Activated gamma-delta T cell treated with Interleukin-2 at 50 U/mL for 16 hours (primary cell): ENCODE data around the gene MTM1.

Experiments
- DNase-seq: peaks from one replicate; pipeline ENCODE4 v3.0.0-alpha.2; 2020

MTM1 gene

DNA sequence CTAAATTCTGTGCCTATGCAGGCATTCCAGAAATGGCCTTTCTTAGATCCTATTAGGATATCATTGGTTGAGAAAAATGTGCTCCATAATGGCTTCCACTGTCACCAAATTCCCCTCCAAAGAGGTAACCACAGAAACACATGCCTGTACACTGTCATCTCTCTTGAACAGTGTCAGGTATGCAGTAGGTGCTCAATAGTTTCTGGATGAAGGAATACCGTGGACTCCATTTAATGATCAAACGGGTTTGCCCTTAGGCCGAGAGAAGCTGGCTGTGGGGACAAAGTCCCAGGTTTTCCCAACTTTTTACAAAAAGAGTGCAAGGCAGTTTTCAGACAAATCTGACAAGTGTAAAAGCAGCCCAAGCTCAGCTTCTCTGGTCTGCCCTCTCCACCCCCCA lies 16.5 kb upstream of the MTM1 start:
- DNase-seq: no peak

DNA sequence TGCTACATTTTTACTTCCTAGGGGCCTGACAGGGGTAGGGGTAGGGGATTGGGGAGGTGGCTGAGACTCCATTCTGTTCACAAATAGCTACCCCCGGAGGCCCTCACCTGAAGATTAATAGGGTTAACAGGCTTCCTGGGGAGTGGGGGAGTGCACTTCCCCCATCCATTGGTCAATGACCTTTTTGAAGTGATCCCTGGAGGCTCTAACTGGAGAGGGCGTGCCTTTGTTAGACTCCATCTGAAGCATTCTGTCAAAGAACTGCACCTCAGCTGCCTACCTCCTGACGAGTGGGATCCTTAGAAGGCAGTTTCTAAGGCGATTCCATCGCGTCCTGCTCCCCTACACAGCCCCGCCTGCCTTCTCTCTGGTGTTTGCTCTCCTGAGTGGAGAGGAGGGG lies 10.0 kb upstream of the MTM1 start:
- DNase-seq: no peak

DNA sequence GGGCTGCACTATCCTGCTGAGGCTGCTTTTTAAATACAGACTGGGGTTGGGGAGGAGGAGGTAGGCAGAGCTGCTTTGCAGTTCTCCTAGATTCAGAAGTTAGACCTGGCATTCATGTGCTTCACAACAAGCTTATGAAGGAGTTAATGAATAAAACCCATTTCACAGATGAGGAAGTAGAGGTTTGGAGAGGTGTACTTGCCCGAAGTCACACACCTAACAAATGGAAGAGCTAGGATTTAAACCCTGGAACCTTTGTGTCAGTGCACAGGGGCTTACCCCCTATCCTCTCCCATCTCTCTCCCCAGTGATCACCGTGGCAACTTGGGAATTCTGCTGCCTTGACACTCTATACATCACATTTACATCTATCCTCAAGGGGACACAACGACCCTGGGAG lies 3.6 kb upstream of the MTM1 start:
- DNase-seq: no peak

DNA sequence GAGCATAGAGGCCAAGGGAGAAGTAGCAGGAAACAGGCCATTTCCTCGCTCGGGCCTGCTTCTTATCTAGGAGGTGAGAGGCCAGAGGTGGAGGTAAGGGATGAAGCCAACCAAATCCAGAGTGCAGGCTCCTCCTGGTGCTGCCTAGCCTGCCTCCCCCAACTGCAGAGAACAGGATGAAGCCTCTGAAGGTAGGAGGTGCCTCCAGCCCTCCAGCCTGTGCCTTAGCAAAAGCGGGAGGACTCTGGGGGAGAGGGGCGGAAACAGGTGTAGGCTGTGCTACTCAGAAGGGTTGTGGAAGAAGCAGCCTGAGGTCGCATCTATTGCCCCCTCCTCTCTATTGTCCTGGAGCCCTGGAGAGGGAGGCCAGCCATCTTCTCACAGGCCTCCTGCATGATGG lies 2.9 kb upstream of the MTM1 start:
- no peak for DNase-seq

DNA sequence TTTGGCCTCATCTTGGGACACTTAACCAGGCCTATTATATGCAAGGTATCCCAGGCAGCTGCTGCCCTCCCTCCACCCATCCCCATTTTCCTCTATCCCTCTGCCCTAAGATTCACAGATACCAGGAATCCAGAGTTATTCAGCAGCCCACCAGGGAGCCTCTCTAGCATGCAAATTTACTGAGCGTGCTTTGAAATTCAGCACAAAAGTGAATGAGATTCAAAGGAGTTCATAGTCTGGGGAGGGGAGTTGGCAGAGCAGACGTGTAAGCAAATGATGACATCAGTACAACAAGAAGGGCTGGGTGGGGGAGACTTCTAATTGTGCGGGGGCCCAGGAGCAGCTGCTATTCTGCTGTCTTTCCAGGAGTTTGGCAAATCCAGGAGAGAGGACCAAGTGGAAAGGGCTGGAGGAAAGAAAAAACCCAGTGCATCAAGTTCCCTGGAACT lies 1.7 kb upstream of the MTM1 start:
- no peak for DNase-seq

DNA sequence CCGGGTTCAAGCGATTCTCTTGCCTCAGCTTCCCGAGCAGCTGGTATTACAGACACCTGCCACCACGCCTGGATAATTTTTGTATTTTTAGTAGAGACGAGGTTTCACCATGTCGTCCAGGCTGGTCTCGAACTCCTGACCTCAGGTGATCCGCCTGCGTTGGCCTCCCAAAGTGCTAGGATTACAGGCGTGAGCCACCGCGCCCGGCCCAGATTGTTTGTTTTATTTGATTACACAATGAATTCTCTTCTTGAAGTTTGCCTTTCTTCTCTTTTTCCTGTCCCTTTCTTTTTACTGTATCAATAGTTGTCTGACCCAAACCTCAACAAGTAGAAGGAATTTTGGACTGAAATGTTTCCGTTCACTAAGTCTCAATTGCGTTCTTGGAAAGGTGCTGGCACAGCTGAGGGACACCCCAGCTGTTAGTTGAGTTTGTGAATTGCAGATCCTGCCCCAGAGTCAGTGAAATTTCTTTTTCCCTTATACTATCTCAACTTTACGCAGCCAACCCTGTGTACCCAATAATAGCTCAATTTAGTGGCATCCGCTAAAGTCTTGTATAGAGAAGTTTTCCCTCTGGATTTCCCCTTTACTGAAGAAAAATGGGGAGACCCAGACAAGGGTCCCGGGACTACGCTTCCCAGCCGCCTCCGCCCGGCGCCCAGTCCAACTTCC lies 639 bp upstream of the MTM1 start:
- no peak for DNase-seq

DNA sequence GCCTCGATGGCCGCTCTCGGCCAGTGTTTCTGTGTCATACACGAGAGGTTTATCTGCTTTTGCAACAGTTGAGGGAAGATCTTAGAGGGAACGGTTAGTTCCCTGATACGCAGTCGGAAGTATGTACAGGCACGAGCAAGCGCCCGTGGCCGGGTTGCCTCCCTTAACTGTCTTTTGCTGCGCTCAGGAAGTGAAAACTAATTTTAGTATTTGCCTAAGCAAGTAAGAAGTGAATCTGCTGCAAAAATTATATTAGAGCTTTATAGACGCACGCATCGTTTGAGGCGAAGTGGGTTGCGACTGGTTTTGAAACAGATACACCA lies 695 bp downstream of the MTM1 start:
- peak; percentile 23 for DNase-seq

DNA sequence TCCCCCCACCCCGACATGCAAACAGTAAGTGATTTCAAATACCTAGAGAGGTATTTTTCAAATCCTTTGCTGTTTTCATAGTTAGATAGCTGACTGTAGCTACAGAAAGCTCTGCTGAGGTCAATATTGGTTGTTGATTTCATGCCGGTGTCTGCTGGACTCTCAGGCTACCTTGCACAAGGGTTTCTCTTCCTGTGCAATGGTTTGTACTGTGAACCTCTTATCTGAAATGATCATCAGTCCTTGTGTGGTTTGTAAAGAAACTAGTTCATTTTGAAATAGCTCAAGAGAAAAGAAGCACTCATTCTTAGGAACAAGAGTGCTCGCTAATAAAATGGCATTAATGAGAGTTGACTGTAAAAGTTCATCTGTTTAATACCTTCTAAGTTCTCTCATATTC lies 2.1 kb downstream of the MTM1 start:
- no peak for DNase-seq

DNA sequence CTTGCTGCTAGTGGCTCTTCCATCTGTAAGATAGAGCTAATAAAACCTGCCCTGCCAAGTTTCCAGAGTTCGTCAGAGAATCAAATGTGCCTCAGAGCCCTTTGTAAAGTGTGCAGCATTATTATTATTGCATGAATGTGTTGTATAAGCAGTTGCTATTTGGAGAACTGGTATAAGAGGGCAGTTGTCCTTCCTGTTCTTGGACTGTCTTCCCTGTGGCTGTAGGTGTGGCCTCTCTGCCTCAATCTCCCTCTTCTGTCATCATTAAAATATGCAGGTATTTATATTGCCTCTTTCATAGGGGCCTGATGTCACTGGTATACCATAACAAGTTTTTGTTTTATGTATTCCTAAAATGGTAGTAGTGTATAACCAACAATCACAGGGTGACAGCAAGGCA lies 3.8 kb downstream of the MTM1 start:
- DNase-seq: no peak

DNA sequence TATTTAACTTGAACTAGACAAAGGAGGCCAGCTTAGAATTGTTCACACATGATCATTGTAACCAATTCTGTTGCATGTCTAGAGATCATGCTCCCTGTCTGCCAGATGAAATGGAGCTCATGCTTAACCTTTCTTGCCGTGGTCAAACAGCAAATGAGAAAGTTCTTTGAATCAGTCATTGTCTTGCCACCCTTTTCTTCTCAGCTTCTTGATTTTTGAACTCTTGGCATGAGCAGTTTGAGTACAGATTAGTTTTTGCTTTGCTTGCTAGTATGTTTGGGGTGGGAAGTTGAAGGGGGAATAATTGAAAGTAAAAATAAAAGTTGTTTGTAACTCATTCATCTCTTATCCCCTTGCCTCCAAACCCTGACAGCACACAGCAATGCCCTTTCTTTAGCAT lies 4.7 kb downstream of the MTM1 start:
- DNase-seq: no peak

DNA sequence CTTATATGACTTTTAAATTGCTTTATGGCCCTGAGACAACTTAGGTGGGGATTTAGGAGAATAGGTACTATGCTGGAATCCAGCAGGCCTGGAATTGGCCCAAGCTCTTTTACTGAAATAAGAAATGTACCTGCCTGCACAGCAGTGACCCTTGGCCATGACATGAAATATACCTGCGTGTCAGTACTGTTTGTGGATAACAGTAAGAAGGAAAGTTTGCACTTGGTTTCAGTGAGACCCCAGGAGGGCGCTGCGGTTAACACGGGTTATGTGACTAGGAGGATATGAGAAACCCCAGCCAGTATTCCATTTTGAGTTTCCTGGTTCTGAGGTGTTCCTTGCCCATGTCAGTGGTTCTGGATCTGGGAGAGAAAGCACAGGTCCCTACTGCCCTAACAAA lies 5.3 kb downstream of the MTM1 start:
- DNase-seq: peak; percentile 9

DNA sequence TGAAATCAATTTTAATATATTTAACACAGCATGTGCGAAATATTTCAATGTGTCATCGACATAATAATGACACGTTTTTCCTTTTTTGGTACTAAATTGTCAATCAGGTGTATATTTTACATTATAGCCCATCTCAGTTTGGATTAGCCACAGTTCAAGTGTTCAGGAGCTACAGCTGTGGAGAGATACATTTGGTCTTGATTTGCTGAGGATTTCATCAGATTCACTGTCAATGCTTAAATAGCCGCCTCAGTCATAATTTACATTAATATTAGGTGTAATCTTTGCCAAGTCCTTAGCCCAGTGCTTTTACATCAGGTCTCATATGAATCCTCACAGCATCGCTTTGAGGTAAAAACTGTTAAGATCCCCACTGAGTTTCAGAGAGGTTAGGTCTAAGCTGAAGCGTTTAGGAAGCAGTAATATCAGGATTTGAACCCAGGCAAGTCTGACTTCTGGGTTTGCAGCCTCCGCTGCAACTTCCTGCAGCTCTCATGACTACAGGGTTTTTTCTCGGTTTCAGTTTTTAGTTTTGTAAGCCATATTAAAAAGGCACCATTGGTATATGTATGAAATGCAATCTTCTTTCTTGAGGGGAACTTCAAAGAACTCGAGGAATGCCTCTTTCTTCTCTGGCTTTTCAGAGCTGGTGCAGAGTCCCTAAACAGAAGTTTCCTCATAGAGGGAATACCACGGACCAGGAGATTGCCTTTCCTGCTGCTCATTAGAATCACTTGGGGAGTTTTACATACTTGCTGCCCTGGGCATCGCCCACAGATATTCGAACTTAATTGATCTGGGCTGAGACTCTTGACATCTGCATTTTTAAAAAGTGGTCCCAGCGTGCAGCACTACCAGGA lies 6.4 kb downstream of the MTM1 start:
- DNase-seq: no peak

DNA sequence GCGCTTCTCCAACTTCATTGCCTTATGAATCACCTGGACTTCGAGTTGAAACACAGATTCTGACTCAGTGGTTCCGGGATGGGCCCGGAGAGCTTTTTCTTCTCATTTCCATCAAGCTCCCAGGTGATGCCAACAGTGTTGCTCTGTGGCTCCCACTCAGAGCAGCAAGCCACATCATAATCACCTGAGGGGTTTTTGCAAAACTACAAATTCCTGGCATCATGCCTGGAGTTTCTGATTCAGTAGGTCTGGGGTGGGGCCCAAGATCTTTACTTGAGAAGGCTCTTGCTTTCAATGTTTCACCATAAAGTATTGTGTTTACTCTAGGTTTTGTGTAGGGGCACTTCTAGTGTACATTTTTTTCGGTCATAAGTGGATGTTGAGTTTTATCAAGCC lies 7.0 kb downstream of the MTM1 start:
- DNase-seq: peak; percentile 6

DNA sequence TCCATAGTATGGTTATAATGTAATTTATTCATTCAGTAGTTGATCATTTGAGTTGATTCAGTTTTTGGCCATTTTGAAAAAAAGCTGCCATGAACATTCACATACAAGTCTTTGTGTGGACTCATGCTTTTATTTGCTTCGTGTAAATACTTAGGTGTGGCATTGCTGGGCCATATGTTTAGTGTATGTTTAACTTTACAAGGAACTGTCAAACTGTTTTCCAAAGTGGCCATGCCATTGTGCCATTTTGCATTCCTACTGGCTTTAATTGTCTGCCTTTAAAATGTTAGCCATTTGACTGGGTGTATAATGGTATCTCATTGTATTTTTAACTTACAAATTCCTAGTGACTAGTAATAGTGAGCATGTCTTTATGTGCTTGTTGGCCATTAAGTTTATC lies 8.8 kb downstream of the MTM1 start:
- DNase-seq: no peak

DNA sequence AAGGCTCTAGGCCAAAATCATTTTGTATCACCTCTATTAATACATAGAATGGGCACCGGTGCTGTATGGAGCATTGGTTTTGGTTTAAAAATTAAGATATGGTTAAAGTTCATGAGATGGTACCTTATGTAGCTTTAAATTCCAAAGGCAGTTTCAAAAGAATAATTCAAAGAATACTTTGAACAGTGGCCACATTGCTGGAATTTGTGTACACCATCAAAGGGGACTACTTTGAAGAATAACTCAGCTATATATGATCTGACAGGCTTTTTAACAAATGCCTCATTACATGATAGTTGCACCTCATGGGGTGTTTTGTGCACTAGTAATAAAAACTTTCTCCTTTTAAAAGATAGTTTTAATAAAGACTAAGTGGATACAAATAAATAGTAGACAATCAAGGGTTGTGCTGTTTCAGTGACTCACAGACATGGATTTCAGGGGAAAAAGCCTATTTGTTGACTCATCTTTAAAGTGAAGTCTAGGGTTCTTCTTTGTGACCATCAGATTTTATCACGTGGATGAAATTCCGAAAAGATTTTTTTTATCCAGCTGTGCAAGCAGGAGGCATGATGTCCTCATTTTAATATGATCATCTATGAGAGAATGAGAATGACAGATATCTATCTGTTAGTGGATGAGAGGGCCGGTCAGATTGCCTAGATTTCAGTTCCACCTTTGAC lies 12.8 kb downstream of the MTM1 start:
- no peak for DNase-seq

DNA sequence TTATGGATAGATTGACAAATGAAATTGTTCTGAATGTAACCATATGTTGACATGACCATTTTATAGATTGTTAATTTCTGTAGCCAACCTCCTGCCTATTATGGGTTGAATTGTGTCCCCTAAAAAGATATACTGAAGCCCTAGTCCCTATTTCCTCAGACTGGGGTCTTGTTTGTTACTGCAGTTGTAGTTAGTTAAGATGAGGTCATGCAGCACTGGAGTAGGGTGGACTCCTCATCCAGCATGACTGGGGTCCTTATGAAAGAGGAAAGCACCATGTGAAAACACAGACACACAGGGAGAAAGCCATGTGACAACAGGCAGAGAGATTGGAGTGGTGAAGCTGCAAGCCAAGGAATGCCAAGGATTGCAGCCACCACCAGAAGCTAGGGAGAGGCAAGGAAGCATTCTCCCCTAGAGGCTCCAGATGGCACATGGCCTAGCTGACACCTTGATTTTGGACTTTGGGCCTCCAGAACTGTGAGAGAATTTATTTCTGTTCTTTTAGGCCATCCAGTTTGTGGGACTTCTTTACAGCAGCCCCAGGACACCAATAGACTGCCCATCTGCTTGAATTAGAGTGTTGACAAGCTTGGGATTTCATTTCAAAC lies 14.0 kb downstream of the MTM1 start:
- DNase-seq: no peak

DNA sequence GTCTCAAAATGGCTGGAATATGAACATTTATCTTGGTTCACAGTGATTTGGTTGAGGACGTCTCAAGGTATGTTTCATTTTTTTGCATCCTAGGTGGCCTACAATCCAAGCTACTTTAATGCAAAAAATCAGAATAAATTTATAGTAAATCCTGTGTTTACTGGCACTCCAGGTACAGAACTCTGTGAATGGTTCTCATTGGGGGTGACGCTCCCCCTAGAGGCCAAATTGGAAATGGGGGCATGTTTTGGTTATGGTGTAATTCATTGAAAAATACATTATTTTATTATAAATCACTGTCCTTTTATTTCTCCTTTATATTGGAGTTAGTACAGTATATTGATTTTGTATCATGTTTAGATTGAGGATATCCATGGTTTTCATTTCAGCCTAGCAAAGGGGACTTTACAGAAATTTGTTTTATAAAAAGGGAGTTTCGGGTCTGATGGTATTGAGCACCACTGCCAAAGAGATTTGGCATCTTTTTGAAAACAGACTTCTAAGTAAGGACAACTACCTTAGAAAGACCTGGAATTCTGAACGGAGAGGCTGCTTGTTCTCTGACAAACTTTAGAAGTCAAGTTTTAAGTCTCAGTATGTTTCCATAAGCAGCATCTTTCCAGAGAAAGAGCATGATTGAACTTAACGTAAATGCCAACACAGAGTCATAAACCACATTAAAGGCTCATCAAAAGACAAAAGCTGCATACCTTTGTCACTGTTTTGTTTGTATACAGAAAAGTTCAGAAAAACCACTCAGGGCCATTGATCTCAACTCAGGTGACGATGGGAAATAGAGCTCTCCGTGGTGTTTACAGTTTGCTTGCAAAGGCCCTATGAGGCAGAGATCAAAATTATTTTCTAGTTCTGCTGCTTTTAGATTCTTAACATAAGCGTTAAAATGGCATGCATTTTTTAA lies 19.4 kb downstream of the MTM1 start:
- DNase-seq: peak; percentile 48

DNA sequence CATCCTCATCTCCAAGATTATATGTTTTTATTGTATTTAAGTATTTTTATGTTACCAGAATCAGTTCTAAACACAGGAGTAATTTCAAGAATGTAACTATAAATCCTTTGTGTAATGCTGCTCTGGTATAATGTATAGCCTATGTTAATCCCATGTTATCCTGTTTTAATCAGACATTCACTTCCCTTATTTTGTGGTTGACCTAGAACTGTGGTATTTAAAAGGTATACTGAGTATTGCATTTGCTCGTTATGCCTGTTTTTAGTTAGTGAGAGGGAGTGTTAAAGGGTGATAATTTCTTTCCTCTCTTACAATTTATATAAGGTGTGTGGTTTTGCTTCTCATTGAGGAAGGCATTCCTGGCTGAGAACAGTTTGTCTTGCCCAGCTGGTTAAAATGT lies 26.2 kb downstream of the MTM1 start:
- no peak for DNase-seq

DNA sequence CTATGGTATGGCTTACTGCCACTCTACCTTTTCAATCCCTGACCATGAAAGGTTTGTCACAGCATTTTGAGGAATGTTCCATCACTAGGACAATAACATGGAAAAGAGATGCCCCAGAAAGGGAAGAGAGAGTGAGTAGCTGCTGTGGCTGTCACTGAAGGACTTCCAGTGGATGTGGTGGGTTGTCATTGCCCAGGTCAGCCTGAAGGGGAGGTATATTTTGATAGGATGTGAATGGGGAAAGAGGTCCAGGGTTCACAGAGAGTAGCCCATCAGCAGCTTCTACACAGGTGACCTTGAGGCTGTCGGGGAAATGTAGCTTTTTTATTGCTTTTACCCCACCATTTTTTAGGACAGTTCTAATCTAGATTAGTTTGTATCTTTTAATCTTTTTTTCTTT lies 30.8 kb downstream of the MTM1 start:
- no peak for DNase-seq

DNA sequence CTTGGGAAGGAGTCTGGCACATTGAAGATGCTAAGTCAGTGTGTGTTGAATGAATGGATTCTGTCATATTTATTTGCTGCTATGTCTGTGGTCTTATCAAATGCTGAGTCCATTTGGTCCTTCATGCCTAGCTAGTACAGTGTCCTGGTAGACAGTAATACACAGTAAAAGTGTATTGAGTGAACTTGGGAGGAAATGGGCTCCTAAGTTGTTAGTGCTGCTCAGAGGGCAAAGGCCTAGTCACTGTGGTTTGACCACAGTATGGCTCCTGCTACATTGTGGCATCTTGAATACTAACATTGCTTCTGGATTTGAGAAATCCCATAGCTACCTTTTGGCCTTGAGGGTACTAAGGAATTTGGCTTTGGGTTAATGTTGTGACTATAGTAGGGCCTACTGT lies 33.9 kb downstream of the MTM1 start:
- DNase-seq: no peak

DNA sequence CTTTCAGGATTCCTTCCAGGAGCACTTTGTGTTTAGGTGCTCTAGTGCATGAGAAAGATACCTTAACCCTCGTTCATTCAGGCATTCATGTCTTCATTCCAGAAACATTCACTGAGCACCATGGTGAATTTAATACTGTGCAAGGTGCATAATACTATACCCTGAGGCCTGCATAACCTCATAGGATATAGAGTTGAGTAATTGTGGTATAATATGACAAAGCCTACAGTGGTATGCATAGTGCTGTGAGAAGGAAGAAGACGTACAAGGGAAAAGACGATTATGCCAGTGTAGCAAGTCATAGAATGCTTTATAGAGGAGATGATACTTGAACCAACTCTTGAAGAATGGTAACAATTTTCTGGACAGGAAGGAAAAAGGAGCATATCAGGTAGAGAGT lies 34.3 kb downstream of the MTM1 start:
- no peak for DNase-seq

DNA sequence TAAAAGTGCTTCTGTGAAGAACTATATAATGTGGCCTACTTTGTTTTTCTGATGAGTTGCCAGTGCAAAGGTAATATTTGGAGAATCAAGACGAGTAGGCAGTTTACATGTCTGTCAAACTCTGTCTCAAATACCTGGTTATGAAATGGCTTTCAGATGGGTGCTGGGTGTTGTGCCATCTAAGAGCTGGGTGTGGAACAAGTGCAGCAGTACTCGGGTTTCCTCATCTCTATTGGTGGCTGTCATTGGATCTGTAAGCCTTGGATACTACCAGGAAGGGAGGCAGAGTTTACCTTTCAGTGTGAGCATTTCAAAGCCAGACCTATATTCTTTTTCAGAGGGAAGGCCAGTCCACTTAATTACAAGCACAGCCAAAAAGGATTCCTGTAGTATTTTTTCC lies 37.2 kb downstream of the MTM1 start:
- no peak for DNase-seq

DNA sequence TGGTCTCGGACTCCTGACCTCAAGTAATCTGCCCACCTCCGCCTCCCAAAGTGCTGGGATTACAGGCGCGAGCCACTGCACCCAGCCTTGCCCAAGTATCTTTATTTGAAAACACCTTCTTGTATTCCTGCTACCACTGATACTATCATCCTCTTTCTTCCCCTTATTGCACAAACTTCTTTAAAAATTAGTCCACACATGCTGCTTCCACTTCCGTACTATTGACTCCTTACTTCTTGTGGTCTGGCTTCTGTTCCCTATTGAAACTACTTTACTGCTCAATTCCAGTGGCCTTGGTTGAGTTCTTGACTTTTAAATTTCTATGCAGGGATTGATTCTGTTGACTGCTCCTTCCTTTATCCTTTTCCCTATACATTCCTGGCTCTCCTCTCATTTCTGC lies 38.8 kb downstream of the MTM1 start:
- no peak for DNase-seq
